ENCODE data around the gene TMEM69. TPM values are rescaled to one million over a fixed set of nuclear protein-coding genes. Genes with fewer than 3 reads are reported as not detected.

The TMEM69 gene
- total RNA-seq, 1 experiment from 2014 or later = 19.1 TPM

- Histone ChIP-seq H3K36me3 (ENCODE audit: control insufficient read depth, insufficient read depth, low read length) (peaks cover 14% of the 10 kb centered on the region), H3K4me3 (ENCODE audit: low read depth in 2 of 2, low read length in 2 of 2) (peak overlapping the region; percentile 99 to 100), H3K27ac (ENCODE audit: low read length) (peak overlapping the region; percentile 97), H3K27me3 (ENCODE audit: control insufficient read depth, insufficient read depth, low read length) (no peaks in the 10 kb centered on the region), H3K4me1 (ENCODE audit: control insufficient read depth, insufficient read depth, low read length) (peaks cover 47% of the 10 kb centered on the region), H3K9me3 (ENCODE audit: control insufficient read depth, insufficient read depth, low read depth, low read length) (no peaks in the 10 kb centered on the region)
- no TSS peak for BruUV-seq (replicated peaks)
- DNase-seq (ENCODE audit: low read depth, low spot score) (no peak), ATAC-seq (no peak)
- in situ Hi-C loops (cut with HindIII; ENCODE audit: low pct_unique_long_range_greater_than_20kb, low sequenced_read_pairs) = loop anchor here (25.0 kb wide), 1 partner anchor 177 kb away; no protein-coding TSS in a partner anchor
- POLR2A ChIA-PET = interaction anchor here (0.6 to 1.0 kb wide), 3 partner anchors 29 to 496 kb away, joined by 3 to 6 read pairs (median 5); no protein-coding TSS in a partner anchor
- intact Hi-C loops (cut with micrococcal nuclease; ENCODE audit: unreplicated experiment) = loop anchor here (5.0 kb wide), 1 partner anchor 197 kb away; no protein-coding TSS in a partner anchor
- TF ChIP-seq POLR2AphosphoS5 (IDR thresholded peaks at IDR 0.05; ENCODE audit: low read depth, low read length) (no peak), SIN3A (IDR thresholded peaks at IDR 0.05; ENCODE audit: borderline replicate concordance, insufficient read depth, low read depth, low read length) (no peak), TCF7L2 (IDR thresholded peaks at IDR 0.05; ENCODE audit: low read depth, low read length) (no peak)
- CTCF ChIA-PET = interaction anchor here (0.6 kb wide), 1 partner anchor 236 kb away, joined by 3 read pairs; no protein-coding TSS in a partner anchor
Observed at GRCh38 chr1:45685308-45686014, 2.5 kb upstream of the TMEM69 start.

- Histone ChIP-seq H3K27ac (ENCODE audit: low read length) (peak overlapping the region; percentile 97), H3K9me3 (ENCODE audit: control insufficient read depth, insufficient read depth, low read depth, low read length) (no peaks in the 10 kb centered on the region), H3K4me3 (ENCODE audit: low read depth in 2 of 2, low read length in 2 of 2) (peak overlapping the region; percentile 99 to 100), H3K36me3 (ENCODE audit: control insufficient read depth, insufficient read depth, low read length) (peaks cover 17% of the 10 kb centered on the region), H3K27me3 (ENCODE audit: control insufficient read depth, insufficient read depth, low read length) (no peaks in the 10 kb centered on the region), H3K4me1 (ENCODE audit: control insufficient read depth, insufficient read depth, low read length) (peaks cover 42% of the 10 kb centered on the region)
- no TSS peak for BruUV-seq (replicated peaks)
- POLR2A ChIA-PET = interaction anchor here (0.5 to 1.0 kb wide), 5 partner anchors 9 to 1364 kb away, joined by 3 to 12 read pairs (median 4); no protein-coding TSS in a partner anchor
- intact Hi-C loops (cut with micrococcal nuclease; ENCODE audit: unreplicated experiment) (loop anchor here (5.0 kb wide), 1 partner anchor 196 kb away; no protein-coding TSS in a partner anchor), in situ Hi-C loops (cut with HindIII; ENCODE audit: low pct_unique_long_range_greater_than_20kb, low sequenced_read_pairs) (loop anchor here (25.0 kb wide), 1 partner anchor 176 kb away; no protein-coding TSS in a partner anchor)
- CTCF ChIA-PET = interaction anchor here (0.6 kb wide), 1 partner anchor 236 kb away, joined by 3 read pairs; no protein-coding TSS in a partner anchor
- DNase-seq (ENCODE audit: low read depth, low spot score) (no peak), ATAC-seq (peak; percentile 7)
- peak; percentile 27; the same call in 1 of the 2 replicates for TF ChIP-seq SIN3A (IDR thresholded peaks at IDR 0.05; ENCODE audit: borderline replicate concordance, insufficient read depth, low read depth, low read length)
- TF ChIP-seq, protein P1, sequence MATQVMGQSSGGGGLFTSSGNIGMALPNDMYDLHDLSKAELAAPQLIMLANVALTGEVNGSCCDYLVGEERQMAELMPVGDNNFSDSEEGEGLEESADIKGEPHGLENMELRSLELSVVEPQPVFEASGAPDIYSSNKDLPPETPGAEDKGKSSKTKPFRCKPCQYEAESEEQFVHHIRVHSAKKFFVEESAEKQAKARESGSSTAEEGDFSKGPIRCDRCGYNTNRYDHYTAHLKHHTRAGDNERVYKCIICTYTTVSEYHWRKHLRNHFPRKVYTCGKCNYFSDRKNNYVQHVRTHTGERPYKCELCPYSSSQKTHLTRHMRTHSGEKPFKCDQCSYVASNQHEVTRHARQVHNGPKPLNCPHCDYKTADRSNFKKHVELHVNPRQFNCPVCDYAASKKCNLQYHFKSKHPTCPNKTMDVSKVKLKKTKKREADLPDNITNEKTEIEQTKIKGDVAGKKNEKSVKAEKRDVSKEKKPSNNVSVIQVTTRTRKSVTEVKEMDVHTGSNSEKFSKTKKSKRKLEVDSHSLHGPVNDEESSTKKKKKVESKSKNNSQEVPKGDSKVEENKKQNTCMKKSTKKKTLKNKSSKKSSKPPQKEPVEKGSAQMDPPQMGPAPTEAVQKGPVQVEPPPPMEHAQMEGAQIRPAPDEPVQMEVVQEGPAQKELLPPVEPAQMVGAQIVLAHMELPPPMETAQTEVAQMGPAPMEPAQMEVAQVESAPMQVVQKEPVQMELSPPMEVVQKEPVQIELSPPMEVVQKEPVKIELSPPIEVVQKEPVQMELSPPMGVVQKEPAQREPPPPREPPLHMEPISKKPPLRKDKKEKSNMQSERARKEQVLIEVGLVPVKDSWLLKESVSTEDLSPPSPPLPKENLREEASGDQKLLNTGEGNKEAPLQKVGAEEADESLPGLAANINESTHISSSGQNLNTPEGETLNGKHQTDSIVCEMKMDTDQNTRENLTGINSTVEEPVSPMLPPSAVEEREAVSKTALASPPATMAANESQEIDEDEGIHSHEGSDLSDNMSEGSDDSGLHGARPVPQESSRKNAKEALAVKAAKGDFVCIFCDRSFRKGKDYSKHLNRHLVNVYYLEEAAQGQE (IDR thresholded peaks at IDR 0.05; ENCODE audit: insufficient read depth in 1 of 2, low read depth in 2 of 2, low read length in 1 of 2) = no peak
- TF ChIP-seq POLR2AphosphoS5 (IDR thresholded peaks at IDR 0.05; ENCODE audit: low read depth, low read length) = no peak
- no peak for TF ChIP-seq TCF7L2 (IDR thresholded peaks at IDR 0.05; ENCODE audit: low read depth, low read length)
Observed at GRCh38 chr1:45686015-45686287, 2.0 kb upstream of the TMEM69 start.

DNA sequence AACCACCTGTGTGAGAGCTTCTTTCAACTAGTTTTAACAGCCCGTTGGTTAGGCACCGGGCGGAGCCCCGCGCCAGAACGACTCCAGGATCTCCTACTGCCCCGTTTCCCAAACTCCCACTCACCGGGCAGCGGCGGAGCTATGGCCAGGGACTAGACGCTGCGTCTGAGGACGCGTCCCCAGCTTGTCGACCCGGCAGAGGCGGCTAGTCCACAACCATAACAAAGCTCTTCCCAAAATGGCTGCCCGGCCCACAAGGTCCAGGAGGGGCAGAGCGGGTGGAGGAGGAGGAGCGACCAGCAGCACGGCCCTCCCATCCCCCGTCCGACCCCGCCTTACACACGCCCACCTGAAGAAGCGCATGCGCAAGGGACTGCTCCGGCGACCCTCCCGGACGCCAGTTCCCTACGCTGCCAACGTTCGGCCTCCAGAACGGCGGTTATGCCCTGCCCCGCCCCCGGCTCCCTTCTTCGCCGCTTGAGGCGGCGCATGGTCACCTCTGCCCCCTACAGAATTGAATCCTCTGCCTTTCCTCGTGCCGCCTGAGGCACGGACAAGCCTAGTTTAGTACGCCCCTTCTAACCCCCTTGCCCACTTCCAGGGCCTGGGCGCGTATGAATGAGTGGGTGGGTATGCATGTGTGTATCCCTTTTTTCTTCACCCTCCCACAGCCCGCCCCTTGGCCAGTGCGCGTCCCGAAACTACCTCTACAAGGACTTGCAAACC lies 1.5 kb upstream of the TMEM69 start, which contains the start of gene GPBP1L1:
Gene GPBP1L1, minus strand, starts transcription at position 246 of the 726 bp plus-strand sequence. CDS start 27,446 bp downstream, outside the sequence.
- Histone ChIP-seq H3K4me1 (ENCODE audit: control insufficient read depth, insufficient read depth, low read length) (peaks cover 37% of the 10 kb centered on the region), H3K36me3 (ENCODE audit: control insufficient read depth, insufficient read depth, low read length) (peaks cover 17% of the 10 kb centered on the region), H3K4me3 (ENCODE audit: low read depth in 2 of 2, low read length in 2 of 2) (peak within 1 kb of the TSS; percentile 99 to 100), H3K27me3 (ENCODE audit: control insufficient read depth, insufficient read depth, low read length) (no peaks in the 10 kb centered on the region), H3K27ac (ENCODE audit: low read length) (peak within 1 kb of the TSS; percentile 100), H3K9me3 (ENCODE audit: control insufficient read depth, insufficient read depth, low read depth, low read length) (no peaks in the 10 kb centered on the region)
- ChIA-PET CTCF (interaction anchor here (0.6 kb wide), 1 partner anchor 235 kb away, joined by 3 read pairs; no protein-coding TSS in a partner anchor), POLR2A (interaction anchor here (0.5 to 1.0 kb wide), 6 partner anchors 10 to 1363 kb away, joined by 3 to 12 read pairs (median 4); no protein-coding TSS in a partner anchor)
- in situ Hi-C loops (cut with HindIII; ENCODE audit: low pct_unique_long_range_greater_than_20kb, low sequenced_read_pairs) = loop anchor here (25.0 kb wide), 1 partner anchor 176 kb away; no protein-coding TSS in a partner anchor
- intact Hi-C loops (cut with micrococcal nuclease; ENCODE audit: unreplicated experiment) = loop anchor here (5.0 kb wide), 1 partner anchor 196 kb away; no protein-coding TSS in a partner anchor
- DNase-seq (ENCODE audit: low read depth, low spot score) (peak; percentile 91), ATAC-seq (peak; percentile 87)
- TF ChIP-seq, protein P1 (IDR thresholded peaks at IDR 0.05; ENCODE audit: insufficient read depth in 1 of 2, low read depth in 2 of 2, low read length in 1 of 2) = no peak
- TF ChIP-seq POLR2AphosphoS5 (IDR thresholded peaks at IDR 0.05; ENCODE audit: low read depth, low read length) = peak; percentile 89; the same call in 1 of the 2 replicates
- TF ChIP-seq TCF7L2 (IDR thresholded peaks at IDR 0.05; ENCODE audit: low read depth, low read length) = no peak; the same call in 1 of the 2 replicates
- peak; percentile 50; the same call in 1 of the 2 replicates for TF ChIP-seq SIN3A (IDR thresholded peaks at IDR 0.05; ENCODE audit: borderline replicate concordance, insufficient read depth, low read depth, low read length)
- TF ChIP-seq, protein P2, sequence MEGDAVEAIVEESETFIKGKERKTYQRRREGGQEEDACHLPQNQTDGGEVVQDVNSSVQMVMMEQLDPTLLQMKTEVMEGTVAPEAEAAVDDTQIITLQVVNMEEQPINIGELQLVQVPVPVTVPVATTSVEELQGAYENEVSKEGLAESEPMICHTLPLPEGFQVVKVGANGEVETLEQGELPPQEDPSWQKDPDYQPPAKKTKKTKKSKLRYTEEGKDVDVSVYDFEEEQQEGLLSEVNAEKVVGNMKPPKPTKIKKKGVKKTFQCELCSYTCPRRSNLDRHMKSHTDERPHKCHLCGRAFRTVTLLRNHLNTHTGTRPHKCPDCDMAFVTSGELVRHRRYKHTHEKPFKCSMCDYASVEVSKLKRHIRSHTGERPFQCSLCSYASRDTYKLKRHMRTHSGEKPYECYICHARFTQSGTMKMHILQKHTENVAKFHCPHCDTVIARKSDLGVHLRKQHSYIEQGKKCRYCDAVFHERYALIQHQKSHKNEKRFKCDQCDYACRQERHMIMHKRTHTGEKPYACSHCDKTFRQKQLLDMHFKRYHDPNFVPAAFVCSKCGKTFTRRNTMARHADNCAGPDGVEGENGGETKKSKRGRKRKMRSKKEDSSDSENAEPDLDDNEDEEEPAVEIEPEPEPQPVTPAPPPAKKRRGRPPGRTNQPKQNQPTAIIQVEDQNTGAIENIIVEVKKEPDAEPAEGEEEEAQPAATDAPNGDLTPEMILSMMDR (IDR thresholded peaks at IDR 0.05) = no peak
- BruUV-seq (replicated peaks) = no TSS peak
